Measurements from ENCODE around the gene FUBP1. TPM values are rescaled to one million over a fixed set of nuclear protein-coding genes. Genes with fewer than 3 reads are reported as not detected.

Gene FUBP1
- total and polyA plus RNA-seq, 2 donors (not counting 3 experiments of a cell fraction or from before 2014, with no cell fraction given), result 112 to 166 TPM

- ChIA-PET POLR2A (no interaction called here), CTCF (interaction anchor here (1.4 kb wide), 1 partner anchor 9 kb away, joined by 3 read pairs; no protein-coding TSS in a partner anchor)
- Histone ChIP-seq H3K9ac (replicated peaks; ENCODE audit: extremely low read depth, insufficient read depth, low read length) (no peak overlapping the region), H3K4me2 (ENCODE audit: insufficient read depth, low read length) (no peak overlapping the region), H3K4me3 (replicated peaks in 1 of 3; ENCODE audit: insufficient read depth in 1 of 3, low read depth in 1 of 3, low read length in 3 of 3) (no peak overlapping the region), H3K9me1 (replicated peaks; ENCODE audit: control insufficient read depth, extremely low read depth, insufficient read depth, low read length) (no peaks in the 10 kb centered on the region), H2AFZ (ENCODE audit: low read depth, low read length) (no peak overlapping the region), H3K27me3 (ENCODE audit: control insufficient read depth in 2 of 2, insufficient read depth in 2 of 2, low read length in 2 of 2) (no peaks in the 10 kb centered on the region), H4K20me1 (replicated peaks; ENCODE audit: control insufficient read depth, extremely low read depth, insufficient read depth, low read length) (peaks cover 7% of the 10 kb centered on the region), H3K4me1 (ENCODE audit: control insufficient read depth, extremely low read depth, insufficient read depth, low read length) (peaks cover 17% of the 10 kb centered on the region), H3K36me3 (ENCODE audit: control insufficient read depth in 2 of 2, extremely low read depth in 1 of 2, insufficient read depth in 2 of 2, low read length in 2 of 2) (peaks cover 6 to 54% of the 10 kb centered on the region in 2 experiments), H3K9me3 (replicated peaks; ENCODE audit: control insufficient read depth, insufficient read depth, low read length) (no peaks in the 10 kb centered on the region), H3K27ac (ENCODE audit: insufficient read depth, low read depth, low read length) (no peak overlapping the region), H3K79me2 (ENCODE audit: control insufficient read depth, insufficient read depth, low read length) (peaks cover 24% of the 10 kb centered on the region)
- no TSS peak for BruUV-seq (replicated peaks)
- TF ChIP-seq FOS (IDR thresholded peaks at IDR 0.05; ENCODE audit: borderline replicate concordance, insufficient read depth, low read length), result no peak
- TF ChIP-seq POLR2A (IDR thresholded peaks at IDR 0.05; ENCODE audit: low read depth, low read length), result no peak
- TF ChIP-seq, protein P1, sequence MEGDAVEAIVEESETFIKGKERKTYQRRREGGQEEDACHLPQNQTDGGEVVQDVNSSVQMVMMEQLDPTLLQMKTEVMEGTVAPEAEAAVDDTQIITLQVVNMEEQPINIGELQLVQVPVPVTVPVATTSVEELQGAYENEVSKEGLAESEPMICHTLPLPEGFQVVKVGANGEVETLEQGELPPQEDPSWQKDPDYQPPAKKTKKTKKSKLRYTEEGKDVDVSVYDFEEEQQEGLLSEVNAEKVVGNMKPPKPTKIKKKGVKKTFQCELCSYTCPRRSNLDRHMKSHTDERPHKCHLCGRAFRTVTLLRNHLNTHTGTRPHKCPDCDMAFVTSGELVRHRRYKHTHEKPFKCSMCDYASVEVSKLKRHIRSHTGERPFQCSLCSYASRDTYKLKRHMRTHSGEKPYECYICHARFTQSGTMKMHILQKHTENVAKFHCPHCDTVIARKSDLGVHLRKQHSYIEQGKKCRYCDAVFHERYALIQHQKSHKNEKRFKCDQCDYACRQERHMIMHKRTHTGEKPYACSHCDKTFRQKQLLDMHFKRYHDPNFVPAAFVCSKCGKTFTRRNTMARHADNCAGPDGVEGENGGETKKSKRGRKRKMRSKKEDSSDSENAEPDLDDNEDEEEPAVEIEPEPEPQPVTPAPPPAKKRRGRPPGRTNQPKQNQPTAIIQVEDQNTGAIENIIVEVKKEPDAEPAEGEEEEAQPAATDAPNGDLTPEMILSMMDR (IDR thresholded peaks at IDR 0.05; ENCODE audit: extremely low read depth in 1 of 2, insufficient read depth in 1 of 2, low read depth in 1 of 2, low read length in 2 of 2), result no peak
- TF ChIP-seq MYC (IDR thresholded peaks at IDR 0.05; ENCODE audit: low read depth, low read length), result no peak
- TF ChIP-seq JUN (IDR thresholded peaks at IDR 0.05; ENCODE audit: borderline replicate concordance, insufficient read depth, insufficient read length, low read depth), result no peak
- TF ChIP-seq GATA2 (IDR thresholded peaks at IDR 0.05; ENCODE audit: insufficient read depth, insufficient read length, low read depth, low read length), result no peak
- no peak for TF ChIP-seq POLR2AphosphoS5 (IDR thresholded peaks at IDR 0.05; ENCODE audit: insufficient read depth, low read depth, low read length)
- TF ChIP-seq, protein P2, sequence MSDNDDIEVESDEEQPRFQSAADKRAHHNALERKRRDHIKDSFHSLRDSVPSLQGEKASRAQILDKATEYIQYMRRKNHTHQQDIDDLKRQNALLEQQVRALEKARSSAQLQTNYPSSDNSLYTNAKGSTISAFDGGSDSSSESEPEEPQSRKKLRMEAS (IDR thresholded peaks at IDR 0.05; ENCODE audit: insufficient read depth, insufficient read length), result no peak
- no peak for TF ChIP-seq EZH2 (IDR thresholded peaks at IDR 0.05; ENCODE audit: borderline replicate concordance, low read depth, low read length, severe bottlenecking)
- dilution Hi-C loops (cut with MboI; ENCODE audit: extremely low pct_ligation_motif_present, low sequenced_read_pairs) (no loop called here), intact Hi-C loops (cut with micrococcal nuclease) (no loop called here)
- DNase-seq (ENCODE audit: low read depth, low spot score) (no peak), FAIRE-seq (no peak)
Measured at GRCh38 chr1:77945345-77945744, 33.5 kb downstream of the FUBP1 start.
